UCSD-AML1 (cell line): ENCODE data around the gene USP15.
A peak's percentile ranks its signal among the peaks of the same experiment; 100 is the strongest.

ENCODE experiments used
- DNase-seq: peaks from one replicate; lab custom pipeline; 2025; ENCODE audit not compliant: unreplicated experiment; lab: John Stamatoyannopoulos, UW

Gene USP15

DNA sequence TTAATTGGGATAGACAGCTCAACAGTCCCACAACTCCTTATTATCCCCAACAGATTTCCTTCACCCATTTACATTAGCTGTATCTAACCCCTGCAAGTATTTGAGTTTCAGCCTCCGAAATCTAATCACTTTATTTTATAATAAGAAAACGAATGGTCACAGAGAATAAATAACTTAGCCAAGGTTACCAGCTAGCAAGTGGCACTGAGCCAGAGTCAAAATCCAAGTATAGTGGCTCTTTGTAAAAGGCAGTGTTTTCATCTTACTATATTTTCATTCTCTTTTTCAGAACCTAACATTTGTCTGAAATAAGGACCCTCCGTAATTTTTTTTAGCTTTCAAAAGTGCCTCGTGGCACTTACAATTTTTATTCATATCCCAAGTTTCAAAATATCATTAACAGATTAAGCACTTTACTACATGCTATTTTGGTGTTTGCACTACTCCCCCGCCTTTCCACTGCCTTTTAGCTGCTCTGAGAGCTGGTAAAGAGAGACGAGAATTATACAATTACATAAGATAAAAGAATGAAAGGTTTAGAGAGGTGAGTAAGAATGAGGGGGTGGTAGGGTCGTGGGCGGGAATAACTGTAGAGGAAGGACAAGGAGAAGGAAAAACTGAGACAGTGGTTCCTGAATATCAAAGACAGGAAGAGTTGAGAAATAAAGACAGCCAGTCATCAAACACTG lies 3.7 kb upstream of the USP15 start:
- no peak for DNase-seq

DNA sequence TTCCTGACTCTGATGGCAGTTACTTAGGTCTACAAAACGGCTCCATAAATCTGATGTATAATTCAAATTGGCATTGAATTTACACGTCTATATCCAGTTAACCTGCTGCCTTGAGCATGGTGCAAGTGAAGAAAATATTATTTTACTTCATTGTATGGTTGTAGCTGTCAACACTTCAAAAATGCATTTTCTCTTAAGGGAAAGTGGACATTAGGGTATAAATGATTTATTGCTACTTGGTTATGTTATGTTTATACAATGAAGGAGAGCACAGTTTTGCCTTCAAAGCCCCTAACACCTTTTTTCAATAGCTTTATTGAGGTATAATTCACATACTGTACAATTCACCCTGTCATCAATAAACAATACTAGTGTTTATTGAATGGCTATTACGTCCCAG lies 2.0 kb upstream of the USP15 start:
- no peak for DNase-seq

DNA sequence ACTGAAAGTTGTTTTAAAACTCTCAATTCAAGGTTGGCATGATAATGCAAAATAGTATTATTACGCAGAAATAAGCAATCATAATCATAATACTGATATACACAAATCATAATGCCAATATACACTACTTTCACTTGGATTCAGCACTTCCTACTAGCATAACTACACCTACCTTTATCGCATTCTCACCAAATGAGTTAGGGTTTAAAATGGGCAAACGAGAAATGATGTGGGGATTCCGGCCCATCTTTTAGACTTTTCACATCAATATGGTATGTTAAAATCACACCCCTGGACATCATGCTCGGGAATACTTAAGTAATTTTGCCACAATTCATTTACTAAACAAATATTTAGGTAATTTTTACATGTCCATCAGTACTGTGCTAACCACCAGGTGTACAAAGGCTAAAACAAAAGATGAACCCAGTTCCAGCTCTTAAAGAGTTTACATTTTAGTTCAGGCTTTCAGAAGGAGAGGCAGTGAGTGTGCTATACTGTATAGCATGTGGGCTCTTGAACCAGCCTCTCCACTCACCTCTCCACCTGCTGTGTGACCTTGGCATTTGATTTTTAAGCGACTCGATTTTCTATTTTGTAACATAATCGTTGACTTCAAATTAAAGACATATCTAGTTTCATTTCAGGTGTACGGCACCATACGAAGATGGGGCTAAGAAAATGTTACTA lies 1.1 kb upstream of the USP15 start:
- no peak for DNase-seq

DNA sequence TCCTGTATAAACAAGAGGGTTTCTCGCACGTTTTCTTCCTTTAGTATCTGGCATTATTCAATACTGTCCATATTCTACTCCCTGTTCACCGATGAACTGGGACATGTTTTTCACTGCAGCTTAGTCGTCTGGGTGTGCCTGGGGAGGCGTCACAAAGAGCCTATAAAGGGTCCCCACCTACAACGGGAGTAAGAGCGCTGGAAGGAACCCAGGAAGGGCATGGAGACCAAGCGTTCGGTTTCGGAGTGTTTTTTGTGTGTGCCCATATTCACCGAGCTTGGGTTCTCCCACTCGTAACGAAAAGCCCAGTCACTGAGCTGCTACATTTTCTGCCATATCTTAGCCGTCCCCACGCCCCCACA lies 592 bp upstream of the USP15 start:
- no peak for DNase-seq

DNA sequence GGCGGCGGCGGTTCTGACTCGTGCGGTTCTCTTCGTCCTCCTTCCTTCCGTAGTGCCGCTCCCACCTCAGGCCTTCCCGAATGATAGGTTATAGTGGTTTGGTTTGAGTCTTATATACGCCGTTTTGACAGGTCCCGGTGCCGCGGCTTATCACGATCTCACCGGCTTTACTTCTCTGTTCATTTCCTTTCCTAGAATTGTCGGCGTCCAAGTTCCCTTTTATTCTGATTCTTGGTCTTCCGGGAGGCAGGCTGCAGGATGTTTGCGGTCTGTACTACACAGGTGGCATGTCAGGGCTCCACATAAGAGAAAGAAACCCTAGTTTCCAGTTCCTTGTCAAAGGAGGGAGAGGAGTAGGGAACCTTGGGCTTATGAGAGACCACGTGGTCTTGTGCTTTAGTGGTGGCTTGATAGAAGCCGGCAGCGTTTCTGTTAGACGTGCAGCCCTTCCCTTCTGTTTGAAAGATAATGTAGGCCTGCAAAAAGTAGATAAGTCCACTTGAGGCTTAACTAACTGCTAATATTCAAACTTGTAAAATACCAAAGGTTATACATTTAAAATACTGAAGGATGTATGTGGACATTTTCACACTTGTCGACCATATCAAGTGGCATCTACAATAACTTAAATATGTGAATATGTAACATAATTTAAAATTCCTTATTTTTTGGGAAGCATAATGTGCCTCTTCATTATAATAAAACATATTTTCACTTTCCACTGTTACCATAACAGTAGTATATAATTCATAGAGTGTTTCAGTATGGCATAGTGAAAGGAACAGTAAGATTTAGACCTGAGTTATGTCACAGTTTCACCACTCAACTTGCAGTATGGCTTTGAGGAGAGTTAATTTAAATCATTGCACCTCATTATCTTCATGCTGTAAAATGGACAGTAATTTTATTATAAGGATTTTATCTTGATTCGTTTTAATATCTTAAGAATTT lies 804 bp downstream of the USP15 start:
- peak; percentile 35 for DNase-seq

DNA sequence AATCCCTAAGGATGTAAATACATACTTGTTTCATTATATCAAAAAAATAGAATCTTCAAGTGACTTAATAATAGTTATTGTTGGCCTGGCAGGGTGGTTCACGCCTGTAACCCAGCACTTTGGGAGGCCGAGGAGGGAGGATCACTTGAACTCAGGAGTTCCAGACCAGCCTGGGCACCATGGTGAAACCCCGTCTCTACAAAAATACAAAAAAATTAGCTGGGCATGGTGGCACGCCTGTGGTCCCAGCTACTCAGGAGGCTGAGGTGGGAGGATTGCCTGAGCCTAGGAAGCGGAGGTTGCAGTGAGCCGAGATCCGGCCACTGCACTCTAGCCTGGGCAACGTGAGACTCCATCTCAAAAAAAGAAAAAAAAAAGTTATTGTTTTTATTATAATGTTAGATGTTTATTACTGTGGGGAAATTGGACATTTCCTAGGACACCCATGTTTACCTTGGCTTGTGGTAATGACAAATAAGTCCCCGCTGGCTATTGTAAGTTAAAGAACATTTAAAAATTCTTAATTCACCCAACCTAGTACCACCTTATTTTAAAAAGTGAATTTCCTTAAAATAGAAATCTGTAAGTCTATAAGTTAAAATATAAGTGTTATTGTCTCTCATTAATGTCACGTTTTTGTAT lies 1.8 kb downstream of the USP15 start:
- DNase-seq = no peak

DNA sequence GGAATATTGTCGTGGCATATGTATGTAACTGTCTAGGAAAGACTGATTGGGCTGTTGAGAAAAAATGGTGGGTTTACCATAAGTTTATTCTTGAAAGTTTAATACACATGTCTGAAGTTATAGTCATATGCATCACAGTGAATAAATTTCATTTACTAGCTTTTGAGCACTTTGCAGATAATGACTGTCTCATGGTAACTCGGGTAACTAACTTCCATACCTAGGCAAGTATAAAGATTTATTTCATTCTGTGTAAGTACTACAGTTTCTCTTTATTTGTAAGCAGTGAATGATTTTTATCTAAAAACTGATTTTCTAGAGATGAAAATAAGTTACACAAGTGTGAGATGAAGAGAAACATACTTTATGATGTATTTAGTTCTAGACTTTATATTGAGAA lies 3.0 kb downstream of the USP15 start:
- no peak for DNase-seq

DNA sequence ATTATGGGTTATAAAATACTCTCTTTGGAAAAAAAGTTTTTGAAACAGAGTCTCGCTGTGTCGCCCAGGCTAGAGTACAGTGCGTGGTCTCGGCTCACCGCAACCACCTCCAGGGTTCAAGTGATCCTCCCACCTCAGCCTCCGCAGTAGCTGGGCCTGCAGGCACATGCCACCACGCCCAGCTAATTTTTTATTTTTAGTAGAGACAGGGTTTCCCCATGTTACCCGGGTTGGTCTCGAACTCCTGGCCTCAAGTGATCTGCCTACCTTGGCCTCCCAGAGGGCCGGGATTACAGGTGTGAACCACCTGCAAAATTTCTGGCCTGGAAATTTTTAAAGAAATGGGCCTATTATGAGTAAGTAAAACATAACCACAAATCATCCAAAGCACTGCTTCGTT lies 3.8 kb downstream of the USP15 start:
- no peak for DNase-seq

DNA sequence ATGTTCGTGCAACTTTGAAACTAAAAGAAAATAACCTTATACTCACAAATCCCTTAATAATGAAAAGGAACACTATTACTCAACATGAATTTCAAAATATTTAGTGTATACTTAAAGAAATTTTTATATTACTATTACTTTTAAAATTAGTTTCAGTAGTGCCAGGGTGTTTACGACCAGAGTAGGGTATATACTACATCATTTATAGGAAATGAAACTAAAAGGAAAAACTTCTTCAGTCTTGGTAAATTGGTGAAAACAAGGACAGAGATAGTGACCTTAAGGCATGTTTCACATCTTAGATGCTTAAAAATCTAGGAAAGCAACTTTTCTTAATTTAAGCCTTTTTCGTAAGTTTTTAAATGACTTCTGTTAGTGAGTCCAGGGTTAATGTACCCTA lies 4.5 kb downstream of the USP15 start:
- DNase-seq = no peak

DNA sequence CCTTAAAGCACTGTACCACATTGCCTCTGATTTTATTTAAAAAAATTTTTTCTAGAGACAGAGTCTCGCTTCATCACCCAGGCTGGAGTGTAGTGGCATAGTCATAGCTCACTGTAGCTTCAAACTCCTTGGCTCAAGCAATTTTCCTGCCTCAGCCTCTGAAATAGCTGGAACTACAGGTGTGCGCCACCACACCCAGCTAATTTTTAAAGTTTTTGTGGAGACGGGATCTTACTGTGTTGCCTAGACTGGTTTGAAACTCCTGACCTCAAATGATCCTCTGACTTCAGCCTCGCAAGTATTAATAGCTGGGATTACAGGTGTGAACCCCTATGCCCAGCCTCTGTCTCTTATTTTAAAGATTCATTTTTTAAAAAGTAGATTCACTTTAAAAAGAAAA lies 5.3 kb downstream of the USP15 start:
- no peak for DNase-seq

DNA sequence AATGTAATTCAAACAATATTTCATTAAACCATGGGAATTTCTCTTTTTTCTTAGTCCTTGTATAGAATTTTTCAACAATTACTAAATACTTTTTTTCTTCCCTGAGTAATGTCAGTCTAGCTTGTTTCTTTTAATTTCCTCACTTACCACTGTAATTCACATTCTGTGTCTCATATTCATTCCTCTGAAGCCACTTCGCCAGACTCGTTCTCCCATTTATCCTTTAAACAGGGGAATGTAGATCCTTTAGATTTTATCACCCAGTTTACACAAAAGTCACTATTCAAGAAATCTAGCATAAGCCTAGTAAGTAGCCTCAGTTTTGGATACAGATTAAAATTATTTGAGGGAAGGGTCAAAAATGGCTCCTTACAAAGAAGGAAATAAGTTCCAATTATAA lies 6.8 kb downstream of the USP15 start:
- DNase-seq = no peak

DNA sequence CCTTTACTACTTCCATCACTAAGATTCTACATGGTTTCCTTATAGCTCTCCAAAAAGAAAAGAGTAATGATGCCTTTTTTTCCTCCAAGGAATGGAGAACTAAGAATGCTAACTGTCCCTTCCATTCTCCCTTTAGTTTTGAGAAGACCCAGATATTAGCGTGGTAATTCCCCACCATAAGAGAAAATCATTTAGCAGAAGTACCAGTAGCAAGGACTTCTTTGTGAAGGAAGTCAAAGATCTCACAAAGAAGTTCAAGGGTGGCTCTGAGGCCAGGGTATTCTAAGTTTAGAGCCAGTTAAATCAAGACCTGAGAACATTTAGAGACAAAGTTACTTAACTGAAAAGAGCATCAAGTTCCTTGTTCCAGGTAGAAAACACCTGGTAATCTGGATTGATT lies 7.3 kb downstream of the USP15 start:
- DNase-seq = no peak

DNA sequence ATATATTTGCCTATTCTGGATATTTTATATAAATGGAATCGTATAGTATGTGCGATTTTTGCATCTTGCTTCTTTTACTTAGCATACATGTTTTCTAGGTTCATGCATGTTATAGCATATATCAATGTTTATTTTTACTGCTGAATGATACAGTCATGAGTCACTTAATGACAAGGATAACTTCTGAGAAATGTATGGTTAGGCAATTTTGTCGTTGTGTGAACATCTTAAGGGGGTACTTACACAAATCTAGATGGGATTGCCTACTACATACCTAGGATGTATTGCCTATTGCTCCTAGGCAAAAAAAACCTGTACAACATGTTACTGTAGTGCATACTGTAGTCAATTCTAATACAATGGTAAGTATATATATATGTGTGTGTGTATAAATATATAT lies 8.8 kb downstream of the USP15 start:
- DNase-seq = no peak

DNA sequence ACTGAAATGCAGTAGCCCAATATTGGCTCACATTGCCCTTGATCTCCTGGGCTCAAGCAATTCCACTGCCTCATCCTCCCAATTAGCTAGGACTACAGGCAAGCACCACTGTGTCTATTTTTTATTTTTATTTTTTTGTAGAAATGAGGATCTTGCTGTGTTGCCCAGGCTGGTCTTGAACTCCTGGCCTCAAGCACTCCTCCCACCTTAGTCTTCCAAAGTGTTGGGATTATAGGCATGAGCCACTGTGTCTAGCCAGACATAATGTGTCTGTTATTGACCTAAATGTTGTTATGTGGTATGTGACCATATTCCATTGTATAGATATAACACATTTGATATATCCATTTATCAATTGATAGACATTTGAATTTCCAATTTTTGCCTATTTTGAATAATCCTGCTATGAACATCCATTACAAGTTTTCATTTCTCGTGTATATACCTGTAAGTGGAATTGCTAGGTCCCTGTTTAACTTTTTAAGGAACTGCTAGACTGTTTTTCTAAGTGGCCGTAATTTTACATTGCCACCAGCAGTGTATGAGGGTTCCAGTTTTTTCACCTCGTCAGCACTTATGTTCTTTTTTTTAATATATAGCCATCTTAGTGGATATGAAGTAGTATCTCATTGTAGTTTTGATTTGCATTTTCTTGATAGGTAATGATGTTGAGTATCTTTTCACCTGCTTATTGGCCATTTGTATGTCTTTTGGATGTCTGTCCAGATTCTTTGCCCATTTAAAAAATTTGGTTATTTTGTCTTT lies 9.4 kb downstream of the USP15 start:
- no peak for DNase-seq

DNA sequence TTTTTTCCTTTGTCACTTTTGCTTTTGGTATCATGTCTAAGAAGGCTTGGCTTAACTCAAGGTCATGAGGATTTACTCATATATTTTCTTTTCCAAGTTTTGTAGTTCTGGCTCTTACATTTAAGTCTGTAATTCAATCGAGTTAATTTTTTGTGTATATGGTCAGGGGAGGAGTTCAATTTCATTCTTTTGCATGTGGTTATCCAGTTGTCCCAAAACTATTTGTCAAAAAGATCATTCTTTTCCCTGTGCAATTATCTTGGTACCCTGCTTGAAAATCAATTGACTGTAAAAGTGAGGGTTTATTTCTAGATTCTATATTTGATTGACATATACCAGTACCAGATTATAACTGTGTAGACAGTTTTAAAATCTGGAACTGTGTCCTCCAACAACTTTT lies 10.2 kb downstream of the USP15 start:
- no peak for DNase-seq

DNA sequence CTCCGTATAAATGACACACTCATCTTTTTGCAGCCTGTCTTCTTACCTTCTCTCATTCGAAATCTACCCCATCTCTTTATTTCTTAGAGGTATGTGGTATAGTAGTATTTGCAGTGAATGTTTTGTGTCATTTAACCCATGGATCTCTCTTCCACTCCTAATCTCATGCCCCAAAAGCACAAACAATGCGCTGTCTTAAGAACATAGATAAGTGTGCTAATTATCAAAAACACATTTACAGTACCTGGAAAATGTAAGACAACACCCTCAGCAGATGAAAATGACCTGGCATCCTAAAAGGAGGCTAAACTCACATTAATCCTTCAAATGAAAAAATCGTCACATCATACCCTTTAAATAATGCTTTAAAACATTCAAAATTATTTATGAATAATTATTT lies 10.7 kb downstream of the USP15 start:
- DNase-seq = no peak

DNA sequence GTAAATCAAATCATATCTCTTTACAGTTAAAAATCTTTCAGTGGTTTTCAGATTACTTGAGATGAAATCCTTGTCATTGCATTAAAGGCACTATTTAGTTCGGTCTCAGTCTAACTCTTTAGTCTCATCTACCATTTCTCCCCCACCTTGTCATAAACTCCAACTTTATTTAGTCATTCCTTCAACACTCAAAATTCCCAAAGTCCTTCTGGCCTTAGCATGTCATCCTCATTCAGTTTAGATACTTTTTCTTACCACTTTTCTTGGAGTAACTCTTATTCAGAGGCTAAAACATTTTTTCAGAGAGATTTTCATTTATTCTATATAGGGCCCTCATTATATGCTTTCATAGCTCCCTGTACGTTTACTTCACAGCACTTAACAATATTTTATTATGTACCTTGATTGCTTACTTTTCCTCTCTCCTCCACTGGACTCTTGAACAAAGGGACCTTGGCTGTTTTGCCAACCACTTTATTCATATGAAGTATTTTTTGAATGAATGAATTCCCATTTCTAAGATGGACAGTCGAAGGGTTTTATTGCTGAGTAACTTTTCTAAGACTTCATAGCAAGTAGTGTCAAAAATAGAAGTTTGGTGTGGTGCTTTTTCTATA lies 12.8 kb downstream of the USP15 start:
- DNase-seq = no peak

DNA sequence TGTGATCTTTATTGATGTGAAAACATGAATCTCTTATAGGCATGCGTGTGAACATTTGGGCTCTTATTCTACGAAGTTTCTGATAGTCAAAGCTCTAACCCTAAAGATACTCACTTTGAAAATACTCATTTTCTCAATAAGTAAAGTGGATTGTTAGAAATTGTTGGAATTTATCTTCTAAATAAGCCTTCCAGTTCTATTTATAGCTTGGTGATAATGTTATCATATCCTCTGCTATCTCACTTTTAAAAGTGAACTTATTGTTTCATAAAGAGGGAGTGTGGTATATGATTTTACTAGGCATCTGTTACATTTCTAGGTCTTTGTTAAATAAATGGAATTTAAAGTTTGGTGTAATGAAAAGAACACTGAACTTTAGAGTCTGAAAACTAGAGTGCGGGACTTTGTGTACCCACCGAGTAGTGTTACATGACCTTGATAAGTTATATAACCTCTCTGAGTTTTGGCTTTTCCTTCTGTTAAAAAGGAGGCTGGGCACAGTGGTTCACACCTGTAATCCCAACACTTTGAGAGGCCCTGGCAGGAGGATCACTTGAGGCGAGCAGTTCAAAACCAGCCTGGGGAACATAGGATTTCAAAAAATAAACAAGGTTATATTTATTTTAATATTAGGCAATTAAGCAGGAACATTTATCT lies 13.6 kb downstream of the USP15 start:
- no peak for DNase-seq

DNA sequence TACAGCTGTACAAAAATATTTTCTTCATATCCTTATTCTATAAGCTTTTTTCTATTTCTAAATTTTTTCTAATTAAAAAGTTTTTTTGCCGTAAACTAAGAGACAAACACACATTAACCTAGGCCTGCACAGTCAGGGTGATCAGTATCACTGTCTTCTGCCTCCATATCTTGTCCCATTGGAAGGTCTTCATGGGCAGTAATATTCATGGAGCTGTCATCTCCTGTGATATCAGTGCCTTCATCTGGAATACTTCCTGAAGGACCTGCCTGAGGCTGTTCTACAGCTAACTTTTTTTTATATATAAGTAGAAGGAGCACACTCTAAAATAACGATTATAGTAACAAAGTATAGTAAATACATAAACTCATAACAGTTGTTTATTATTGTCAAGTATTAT lies 17.8 kb downstream of the USP15 start:
- DNase-seq = no peak

DNA sequence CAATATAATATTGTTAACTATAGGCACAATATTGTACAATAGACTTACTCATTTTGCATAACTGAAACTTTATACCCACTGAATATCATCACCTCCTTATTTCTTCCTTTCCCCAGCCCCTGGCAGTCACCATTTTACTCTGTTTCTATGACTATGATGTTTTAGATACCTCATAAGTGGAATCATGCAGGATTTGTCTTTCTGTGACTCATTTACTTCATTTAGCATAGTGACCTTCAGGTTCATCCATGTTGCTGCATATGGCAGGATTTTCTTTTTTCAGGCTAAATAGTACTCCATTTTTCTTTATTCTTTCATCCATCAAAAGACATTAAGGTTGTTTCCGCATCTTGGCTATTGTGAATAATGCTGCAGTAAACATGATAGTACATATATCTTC lies 18.9 kb downstream of the USP15 start:
- DNase-seq = no peak
